GM19193 (cell line): ENCODE results near the gene SMIM21.

Experiments
- POLR2A ChIP-seq: IDR thresholded peaks from 4 replicates; pipeline ENCODE4 v1.6.1; 2011; ENCODE audit not compliant: insufficient read depth, insufficient read length; ENCODE audit errors: extremely low read depth

SMIM21 gene

DNA sequence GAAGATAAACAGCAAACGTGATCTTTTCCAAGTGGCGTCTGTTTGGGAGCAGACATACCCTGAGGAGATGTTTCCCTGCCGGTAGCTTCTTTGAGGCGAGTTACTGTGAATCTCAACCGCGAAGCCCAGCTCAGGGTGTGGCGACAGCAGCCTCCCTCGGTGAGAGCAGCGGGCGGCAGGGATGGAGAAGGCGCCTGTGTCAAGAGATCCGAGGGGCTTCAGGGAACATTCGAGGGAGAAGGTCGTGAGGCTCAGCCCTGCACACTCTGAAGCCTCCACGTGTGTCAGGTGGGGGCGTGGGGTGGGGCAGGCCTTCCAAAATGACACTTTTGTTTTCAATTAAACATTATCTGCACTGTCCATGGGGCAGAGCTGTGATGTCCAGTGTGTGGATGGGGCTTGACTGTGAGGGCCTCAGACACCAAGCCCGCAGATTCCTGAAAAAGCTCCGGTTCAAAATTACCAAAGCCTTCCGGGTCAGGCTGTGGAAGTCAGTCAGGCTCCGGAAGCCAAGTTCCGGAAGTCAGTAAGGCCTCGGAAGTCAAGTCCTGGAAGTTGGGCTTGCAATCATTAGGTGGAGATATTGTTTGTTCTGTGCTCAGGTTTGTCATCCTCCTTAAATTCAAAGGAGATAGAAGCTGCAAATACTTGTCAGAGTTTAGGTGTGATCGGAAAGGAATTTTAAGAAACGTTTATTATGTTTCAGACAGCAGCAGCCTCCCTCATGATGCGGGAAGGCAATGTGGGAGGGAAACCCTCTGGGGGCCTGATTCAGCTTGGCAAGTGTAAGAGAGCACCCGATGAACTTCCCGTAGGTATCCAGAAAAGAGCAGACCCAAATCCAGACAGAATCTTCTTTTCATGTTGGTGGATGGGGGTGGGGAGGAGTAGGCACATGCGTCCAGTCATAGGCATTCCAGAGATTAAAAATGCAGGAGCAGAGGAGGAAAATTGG lies 20.7 kb downstream of the SMIM21 start:
- no peak for TF ChIP-seq POLR2A

DNA sequence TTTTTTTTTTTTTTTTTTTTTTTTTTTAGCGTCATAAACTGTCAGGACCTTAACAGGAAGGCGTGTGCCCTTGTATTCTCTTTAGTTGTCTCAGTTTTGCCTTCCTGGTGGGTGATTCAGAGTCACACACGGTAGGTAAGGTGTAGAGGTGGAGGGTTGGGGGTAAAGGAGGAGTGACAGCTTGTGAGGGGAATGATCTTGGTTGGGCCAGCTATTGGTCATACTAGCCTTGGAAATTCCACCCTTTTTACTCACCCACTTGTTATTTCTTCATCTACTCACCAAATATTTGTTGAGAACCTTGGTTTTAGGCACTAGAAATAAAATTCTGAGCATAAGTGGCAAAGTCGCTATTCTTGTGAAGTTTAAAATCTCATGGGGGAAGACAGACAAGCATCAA lies 22.2 kb downstream of the SMIM21 start:
- TF ChIP-seq POLR2A: no peak

DNA sequence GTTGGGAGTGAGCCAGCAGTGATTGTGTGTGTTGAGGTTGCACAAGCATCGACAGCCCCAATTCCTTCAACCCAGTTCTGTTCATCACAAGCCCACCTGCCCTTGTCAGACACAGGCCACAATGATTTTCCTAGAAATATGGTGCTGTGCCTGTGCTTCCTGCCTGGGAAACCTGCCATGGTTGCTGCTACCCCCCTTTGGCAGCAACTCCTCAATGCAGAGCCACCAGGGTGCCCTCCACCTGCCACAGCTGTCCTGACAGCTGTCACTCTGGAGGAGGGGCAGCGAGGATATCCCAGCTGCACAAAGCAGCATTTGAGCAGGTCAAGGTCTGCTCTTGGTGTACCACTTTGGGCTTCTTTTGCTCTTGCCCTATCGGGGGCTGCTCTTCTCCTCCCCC lies 27.1 kb downstream of the SMIM21 start:
- no peak for TF ChIP-seq POLR2A

DNA sequence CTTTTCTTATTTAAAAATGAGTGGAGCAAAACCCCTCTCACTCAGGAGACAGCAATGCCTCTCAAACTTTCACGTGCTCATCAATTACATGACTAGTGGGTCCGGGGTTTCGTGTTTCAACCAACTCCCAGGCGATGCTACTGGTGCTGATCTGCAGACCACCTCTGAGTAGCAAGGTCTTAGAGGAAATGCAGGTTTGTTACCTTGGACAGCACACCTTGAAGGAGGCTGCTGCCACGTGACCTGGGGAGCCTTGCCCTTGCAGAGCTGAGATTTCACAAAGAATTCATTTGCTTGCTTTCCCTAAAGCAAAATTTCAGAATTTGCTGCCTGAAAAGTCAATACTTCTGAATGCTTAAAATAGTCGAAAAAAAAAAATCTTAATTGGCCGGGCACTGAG lies 32.4 kb downstream of the SMIM21 start:
- TF ChIP-seq POLR2A: no peak

DNA sequence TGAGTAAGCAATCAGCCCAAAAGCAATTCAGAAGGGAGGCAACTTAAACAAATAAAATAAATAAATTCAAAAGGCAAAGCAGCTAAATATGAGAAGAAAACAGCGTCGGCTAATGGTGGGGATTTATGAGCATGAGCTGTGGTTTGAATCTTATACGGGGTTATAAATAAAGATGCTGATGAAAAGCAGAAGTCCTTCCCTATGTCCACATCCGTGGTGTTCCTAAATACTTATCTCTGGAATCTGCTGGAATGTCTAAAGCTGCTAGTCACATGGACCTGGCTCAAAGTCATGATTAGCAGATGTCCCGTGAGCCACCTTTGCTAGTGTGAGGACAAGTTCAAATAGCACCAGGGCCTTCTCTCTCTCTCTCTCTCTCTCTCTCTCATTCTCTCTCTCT lies 33.8 kb downstream of the SMIM21 start:
- no peak for TF ChIP-seq POLR2A

DNA sequence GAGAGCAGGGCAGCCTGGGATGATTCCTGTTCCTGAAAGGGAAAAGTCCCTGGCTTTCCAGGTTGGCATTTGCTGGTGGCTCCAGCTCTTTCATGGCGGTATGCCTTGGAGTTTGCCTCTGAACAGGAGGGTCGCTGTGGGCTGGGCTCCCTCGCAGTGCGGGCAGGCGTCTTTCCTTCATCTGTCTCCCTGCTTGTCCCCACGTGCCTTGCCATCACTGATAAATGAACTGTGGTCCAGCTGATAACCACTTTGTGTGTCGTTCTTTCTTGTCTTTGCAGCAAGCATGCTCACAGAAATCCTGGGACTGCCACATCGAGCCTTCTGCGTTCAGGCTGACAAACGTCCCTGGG lies 35.3 kb downstream of the SMIM21 start:
- TF ChIP-seq POLR2A: no peak

DNA sequence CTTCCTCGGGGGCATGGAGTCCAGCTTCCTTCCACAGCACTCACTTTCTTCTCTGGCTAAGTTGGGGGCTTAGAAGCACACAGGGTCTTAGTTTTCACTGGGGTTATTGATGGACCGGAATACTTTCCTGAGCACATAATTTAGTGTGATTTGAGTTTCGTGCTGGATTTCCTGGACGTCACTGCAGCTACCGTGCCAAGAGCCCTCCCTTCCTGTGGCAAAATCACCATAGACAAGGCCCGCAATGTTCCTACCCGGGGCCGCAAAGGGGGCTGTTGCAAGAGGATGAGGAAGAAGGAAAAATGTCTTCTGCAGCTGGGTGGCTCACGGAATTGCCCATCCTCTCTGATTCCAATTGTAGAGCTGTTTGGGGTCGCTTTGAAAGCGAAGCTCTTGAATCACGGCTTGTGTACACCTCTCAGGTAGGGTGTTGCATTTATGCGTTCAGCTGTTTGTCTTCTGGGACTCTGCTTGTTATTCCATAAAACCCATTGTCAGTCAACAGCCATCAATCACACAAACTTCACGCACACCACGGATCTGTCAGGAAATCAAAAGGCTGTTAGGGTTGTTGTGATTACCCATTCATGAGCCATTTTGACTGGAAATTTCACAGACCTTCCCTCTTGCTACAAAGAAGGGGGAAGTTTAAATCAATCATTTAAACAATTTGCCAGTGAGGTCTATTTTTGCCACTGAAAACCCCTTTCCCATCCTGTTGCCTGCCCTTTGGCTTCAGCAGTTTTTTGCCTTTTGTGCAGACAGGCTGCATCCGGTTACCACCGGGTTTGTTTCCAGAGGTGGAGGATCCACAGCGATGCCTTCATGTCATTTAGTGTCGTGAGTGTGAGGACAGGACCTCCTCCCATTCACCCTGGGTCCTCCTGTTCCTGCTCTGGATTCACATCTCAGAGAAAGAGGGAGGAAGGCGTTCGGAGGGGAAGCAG lies 36.0 kb downstream of the SMIM21 start:
- no peak for TF ChIP-seq POLR2A

DNA sequence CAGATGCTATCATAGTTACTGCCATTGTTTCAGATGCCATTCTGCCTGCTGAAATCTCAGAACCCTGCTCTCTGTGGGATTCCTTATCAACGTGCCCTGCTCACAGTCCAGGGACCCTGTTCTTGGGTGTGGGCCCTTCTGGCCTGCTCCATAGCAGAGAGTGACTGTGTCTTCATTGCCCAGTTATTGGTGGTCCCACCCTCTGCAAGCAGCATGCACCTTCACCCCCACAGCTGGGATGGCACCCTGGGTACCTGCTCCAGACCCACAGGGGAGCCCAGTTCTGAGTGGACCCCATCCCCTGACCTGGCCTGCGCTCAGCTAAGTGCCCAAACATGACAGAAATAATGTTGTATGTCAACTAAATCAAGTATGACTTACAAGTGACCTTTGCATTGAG lies 36.6 kb downstream of the SMIM21 start:
- TF ChIP-seq POLR2A: no peak

DNA sequence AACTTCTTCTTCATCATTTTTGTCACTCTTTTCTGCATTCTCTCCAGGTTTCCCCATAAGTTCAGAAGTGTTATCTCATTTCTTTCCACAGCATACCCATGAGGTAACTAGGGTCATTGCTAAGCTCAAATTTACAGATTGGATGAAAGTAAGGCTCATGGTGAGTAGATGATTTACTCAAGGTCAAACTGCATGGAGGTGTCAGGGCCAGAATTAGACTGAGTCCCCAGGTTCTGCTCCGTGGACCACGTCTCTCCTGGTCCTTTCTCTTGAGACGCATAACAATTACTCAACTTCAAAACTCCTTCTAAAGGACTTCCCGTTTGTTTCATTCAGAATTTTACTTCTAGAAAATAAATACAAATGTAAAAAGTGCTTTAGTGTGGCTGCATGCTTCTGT lies 43.4 kb downstream of the SMIM21 start:
- no peak for TF ChIP-seq POLR2A

DNA sequence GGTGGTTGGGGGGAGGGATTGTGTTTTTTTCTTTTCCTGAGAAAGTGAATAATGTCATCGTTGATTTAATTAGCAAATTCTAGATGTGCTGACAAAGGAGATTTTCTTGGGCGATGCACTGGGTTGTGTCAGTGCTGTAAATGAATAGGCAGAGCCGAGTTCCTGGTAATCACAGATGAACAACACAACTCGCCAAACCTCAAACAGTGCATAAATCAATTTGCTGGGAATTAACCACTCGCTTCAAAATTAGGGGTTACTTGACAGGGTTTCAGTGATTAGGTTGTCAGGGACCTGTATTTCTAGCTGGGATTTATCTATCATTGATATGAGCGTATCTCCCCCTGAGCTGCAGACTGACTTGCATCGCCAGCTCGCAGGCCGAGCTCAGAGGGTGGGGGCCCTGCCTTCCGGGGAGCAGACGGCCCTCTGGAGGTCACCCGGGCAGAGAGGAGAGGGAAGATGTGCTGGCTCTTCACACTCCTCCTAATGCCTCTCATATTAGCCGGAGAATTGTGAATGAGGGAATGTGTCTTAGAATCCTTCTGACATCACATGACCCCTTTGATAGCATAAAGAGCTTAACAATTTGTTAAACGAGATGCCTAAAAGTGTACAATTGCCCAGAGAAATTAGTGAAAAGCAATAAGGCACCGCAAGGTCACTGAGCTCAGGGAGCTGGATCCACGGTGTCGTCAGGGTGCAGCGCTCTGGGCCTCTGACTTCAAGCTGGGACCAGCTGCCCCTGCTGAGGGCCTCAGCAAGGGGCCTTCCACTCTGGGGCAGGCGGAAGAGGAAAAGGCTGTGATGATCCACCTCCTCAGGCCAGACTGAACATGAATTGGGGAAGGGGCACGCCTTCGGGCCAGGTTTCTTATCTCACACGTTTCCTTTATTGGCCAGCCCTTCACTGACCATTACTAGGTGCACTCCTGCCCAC lies 48.9 kb downstream of the SMIM21 start:
- no peak for TF ChIP-seq POLR2A

DNA sequence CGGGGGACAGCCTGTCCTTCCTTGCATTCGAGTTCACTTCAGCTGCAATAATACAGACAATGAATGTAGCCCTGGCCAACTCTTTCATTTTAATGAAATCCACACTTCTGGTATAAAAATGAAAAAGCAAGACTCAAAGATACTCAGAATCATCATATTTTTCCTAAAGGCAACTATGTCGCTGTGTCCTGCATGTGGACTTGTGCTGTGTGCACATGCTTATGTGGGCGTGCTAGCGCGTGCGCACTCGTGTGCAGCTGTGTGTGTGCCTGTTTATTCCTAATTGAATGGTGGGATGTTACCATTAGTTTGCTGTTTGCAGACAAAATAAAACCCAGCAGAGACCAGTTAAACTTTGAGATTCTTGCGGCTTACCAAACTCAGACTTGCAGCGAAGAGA lies 49.6 kb downstream of the SMIM21 start:
- no peak for TF ChIP-seq POLR2A

DNA sequence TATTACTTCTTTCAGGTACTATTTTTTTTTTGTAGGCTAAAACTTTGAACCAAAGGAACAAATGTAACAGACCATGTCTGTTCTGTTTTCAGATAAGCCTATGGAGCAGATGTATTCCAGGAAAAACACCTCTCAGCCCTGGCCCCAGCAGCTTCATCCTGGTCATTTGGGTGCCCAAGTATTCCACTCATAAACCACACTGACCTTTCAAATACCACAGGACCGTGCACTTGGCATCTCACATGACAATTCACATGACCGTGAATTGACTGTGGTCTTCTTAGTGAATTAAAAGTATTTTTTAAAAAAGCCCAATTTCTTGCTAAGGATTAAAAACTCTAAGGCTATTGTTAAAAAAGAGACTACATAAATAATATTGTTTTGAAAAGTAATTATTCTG lies 50.2 kb downstream of the SMIM21 start:
- TF ChIP-seq POLR2A: no peak

DNA sequence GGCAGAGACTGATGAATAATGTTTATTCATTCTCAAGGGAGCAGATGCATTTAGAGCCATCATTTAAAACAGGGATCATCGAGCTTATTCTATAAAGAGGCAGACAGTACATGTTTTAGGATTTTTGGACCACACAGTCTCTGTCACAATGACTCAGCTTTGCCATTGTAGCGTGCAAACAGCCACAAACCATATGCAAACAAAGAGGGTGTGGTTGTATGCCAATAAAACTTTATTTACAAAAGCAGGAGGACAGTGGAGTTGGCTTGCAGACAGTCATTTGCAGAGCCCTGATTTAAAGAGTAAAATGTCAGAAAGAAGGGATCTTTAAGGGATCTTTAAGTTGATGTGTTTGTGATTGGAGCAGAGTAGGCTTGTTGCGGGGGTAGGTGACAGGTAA lies 51.5 kb downstream of the SMIM21 start:
- TF ChIP-seq POLR2A: no peak

DNA sequence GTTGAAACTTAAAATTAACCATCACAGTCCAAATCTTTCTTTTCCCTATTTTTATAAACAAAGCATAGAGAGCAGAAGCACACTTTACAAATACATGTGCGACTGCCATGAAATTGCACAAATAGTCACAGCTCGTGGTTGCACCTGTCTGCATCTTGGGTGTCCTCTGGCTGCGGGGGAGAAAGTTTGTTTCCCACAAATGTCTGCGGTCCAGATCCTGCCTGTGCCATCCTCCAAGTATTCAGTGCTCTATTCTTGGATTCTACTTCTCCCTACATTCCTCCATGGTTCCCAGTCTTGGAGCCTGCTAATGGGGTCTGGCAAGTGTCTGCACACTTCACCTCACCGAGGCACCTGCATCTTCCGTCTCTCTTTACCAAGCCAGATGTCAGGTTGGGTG lies 52.2 kb downstream of the SMIM21 start:
- no peak for TF ChIP-seq POLR2A

DNA sequence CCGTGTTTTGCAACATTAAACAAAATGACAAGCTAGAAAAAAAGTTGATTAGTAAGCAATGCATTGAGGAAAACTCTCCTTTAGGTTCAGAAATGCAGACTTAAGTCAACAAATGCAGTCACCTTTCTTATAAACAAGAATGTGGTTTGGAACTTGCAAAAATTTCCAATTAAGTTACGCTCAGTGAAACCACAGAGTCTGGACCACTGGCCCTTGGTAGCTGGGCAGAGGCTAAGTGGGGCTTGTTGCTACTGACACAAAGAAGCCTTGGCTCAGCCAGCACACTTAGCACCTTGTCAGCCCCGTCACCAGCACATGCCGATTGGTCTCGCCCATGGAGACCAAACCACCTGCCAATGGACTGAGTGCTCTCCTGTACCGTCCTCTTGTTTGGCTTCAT lies 53.0 kb downstream of the SMIM21 start:
- no peak for TF ChIP-seq POLR2A
